GM18505 (cell line): ENCODE data around the gene CRIM1.
"Not testable (repeated sequence)": the region's sequence is repeated elsewhere in the genome, so short reads cannot be mapped to it uniquely, and the experiment has no call there.

Experiments
- ATAC-seq: cut with Tn5 transposase; IDR thresholded peaks from one replicate; pipeline ENCODE4 v1.9.1; 2021; ENCODE audit not compliant: unreplicated experiment
- POLR2A ChIP-seq: IDR thresholded peaks from 4 replicates; pipeline ENCODE4 v1.6.1; 2011; ENCODE audit warnings: borderline replicate concordance; ENCODE audit not compliant: insufficient read depth, insufficient read length; ENCODE audit errors: extremely low read depth

Gene CRIM1

GRCh38 chr2:36356990-36357846, 1.6 kb downstream of the CRIM1 start:
- no peak for TF ChIP-seq POLR2A
- peak; percentile 31 for ATAC-seq

GRCh38 chr2:36357847-36358659, 2.5 kb downstream of the CRIM1 start:
- TF ChIP-seq POLR2A, result no peak
- ATAC-seq, result no peak

- TF ChIP-seq POLR2A, result no peak
- no peak for ATAC-seq
These were observed 3.5 kb downstream of the CRIM1 start for GRCh38 chr2:36359067-36359466.

GRCh38 chr2:36360063-36360462, 4.5 kb downstream of the CRIM1 start:
- no peak for TF ChIP-seq POLR2A
- no peak for ATAC-seq

GRCh38 chr2:36360834-36361233, 5.3 kb downstream of the CRIM1 start:
- no peak for ATAC-seq
- TF ChIP-seq POLR2A, result no peak

- no peak for TF ChIP-seq POLR2A
These were observed 5.8 kb downstream of the CRIM1 start for GRCh38 chr2:36361396-36361795.

GRCh38 chr2:36362291-36362690, 6.7 kb downstream of the CRIM1 start:
- TF ChIP-seq POLR2A, result no peak
- ATAC-seq, result no peak

More at GRCh38 chr2:36361396-36361795, 5.8 kb downstream of the CRIM1 start:
- ATAC-seq, result no peak

GRCh38 chr2:36363085-36363484, 7.5 kb downstream of the CRIM1 start:
- ATAC-seq, result not testable (repeated sequence)

GRCh38 chr2:36366491-36367120, 11.0 kb downstream of the CRIM1 start:
- no peak for ATAC-seq
- no peak for TF ChIP-seq POLR2A

GRCh38 chr2:36367486-36367885, 11.9 kb downstream of the CRIM1 start:
- ATAC-seq, result no peak
- TF ChIP-seq POLR2A, result no peak

- no peak for ATAC-seq
- no peak for TF ChIP-seq POLR2A
These were observed 12.3 kb downstream of the CRIM1 start for GRCh38 chr2:36367895-36368353.

- ATAC-seq, result no peak
These were observed 12.9 kb downstream of the CRIM1 start for GRCh38 chr2:36368438-36368837.

GRCh38 chr2:36369163-36369562, 13.6 kb downstream of the CRIM1 start:
- TF ChIP-seq POLR2A, result no peak
- ATAC-seq, result no peak

More at GRCh38 chr2:36368438-36368837, 12.9 kb downstream of the CRIM1 start:
- TF ChIP-seq POLR2A, result no peak

GRCh38 chr2:36369716-36370115, 14.1 kb downstream of the CRIM1 start:
- ATAC-seq, result no peak
- no peak for TF ChIP-seq POLR2A

- ATAC-seq, result no peak
- no peak for TF ChIP-seq POLR2A
These were observed 14.7 kb downstream of the CRIM1 start for GRCh38 chr2:36370281-36370680.
